ENCODE measurements around the gene PMF1.

The PMF1 gene

GRCh38 chr1:156259805-156260204 is 47.0 kb downstream of the PMF1 start:
- Histone ChIP-seq H3K4me1 (ENCODE audit: insufficient read depth, poor library complexity, severe bottlenecking) (peaks cover 25% of the 10 kb centered on the region), H3K27ac (ENCODE audit: poor library complexity, severe bottlenecking) (no peak overlapping the region), H3K4me3 (ENCODE audit: severe bottlenecking) (no peak overlapping the region), H3K27me3 (ENCODE audit: insufficient read depth, poor library complexity, severe bottlenecking) (no peaks in the 10 kb centered on the region), H3K9me3 (ENCODE audit: severe bottlenecking) (no peaks in the 10 kb centered on the region), H3K36me3 (ENCODE audit: low read depth) (peaks cover 96% of the 10 kb centered on the region)
- no peak for DNase-seq (ENCODE audit: low spot score)
- ATAC-seq (ENCODE audit: low read depth): no peak
- no peak for TF ChIP-seq CTCF (IDR thresholded peaks at IDR 0.05; ENCODE audit: poor library complexity, severe bottlenecking)

GRCh38 chr1:156260896-156261295 is 48.1 kb downstream of the PMF1 start:
- DNase-seq (ENCODE audit: low spot score) (no peak), ATAC-seq (ENCODE audit: low read depth) (no peak)
- peaks cover 93% of the 10 kb centered on the region for H3K36me3 ChIP-seq (ENCODE audit: low read depth)
- peaks cover 25% of the 10 kb centered on the region for H3K4me1 ChIP-seq (ENCODE audit: insufficient read depth, poor library complexity, severe bottlenecking)
- H3K9me3 ChIP-seq (ENCODE audit: severe bottlenecking): no peaks in the 10 kb centered on the region
- no peak overlapping the region for H3K27ac ChIP-seq (ENCODE audit: poor library complexity, severe bottlenecking)
- no peak overlapping the region for H3K4me3 ChIP-seq (ENCODE audit: severe bottlenecking)
- no peaks in the 10 kb centered on the region for H3K27me3 ChIP-seq (ENCODE audit: insufficient read depth, poor library complexity, severe bottlenecking)
- no peak for TF ChIP-seq CTCF (IDR thresholded peaks at IDR 0.05; ENCODE audit: poor library complexity, severe bottlenecking)

GRCh38 chr1:156262461-156263287 is 49.9 kb downstream of the PMF1 start:
- H3K27ac ChIP-seq (ENCODE audit: poor library complexity, severe bottlenecking): peak overlapping the region; percentile 61
- TF ChIP-seq CTCF (IDR thresholded peaks at IDR 0.05; ENCODE audit: poor library complexity, severe bottlenecking): no peak
- no peaks in the 10 kb centered on the region for H3K9me3 ChIP-seq (ENCODE audit: severe bottlenecking)
- no peaks in the 10 kb centered on the region for H3K27me3 ChIP-seq (ENCODE audit: insufficient read depth, poor library complexity, severe bottlenecking)
- no peak for DNase-seq (ENCODE audit: low spot score)
- peaks cover 95% of the 10 kb centered on the region for H3K36me3 ChIP-seq (ENCODE audit: low read depth)
- H3K4me1 ChIP-seq (ENCODE audit: insufficient read depth, poor library complexity, severe bottlenecking): peaks cover 25% of the 10 kb centered on the region
- no peak overlapping the region for H3K4me3 ChIP-seq (ENCODE audit: severe bottlenecking)
- peak; percentile 78 for ATAC-seq (ENCODE audit: low read depth)

GRCh38 chr1:156263288-156263655 is 50.5 kb downstream of the PMF1 start:
- Histone ChIP-seq H3K27ac (ENCODE audit: poor library complexity, severe bottlenecking) (peak overlapping the region; percentile 61), H3K27me3 (ENCODE audit: insufficient read depth, poor library complexity, severe bottlenecking) (no peaks in the 10 kb centered on the region), H3K4me3 (ENCODE audit: severe bottlenecking) (no peak overlapping the region), H3K36me3 (ENCODE audit: low read depth) (peaks cover 95% of the 10 kb centered on the region), H3K4me1 (ENCODE audit: insufficient read depth, poor library complexity, severe bottlenecking) (peaks cover 25% of the 10 kb centered on the region), H3K9me3 (ENCODE audit: severe bottlenecking) (no peaks in the 10 kb centered on the region)
- ATAC-seq (ENCODE audit: low read depth): no peak
- DNase-seq (ENCODE audit: low spot score): no peak
- no peak for TF ChIP-seq CTCF (IDR thresholded peaks at IDR 0.05; ENCODE audit: poor library complexity, severe bottlenecking)

- Histone ChIP-seq H3K27me3 (ENCODE audit: insufficient read depth, poor library complexity, severe bottlenecking) (no peaks in the 10 kb centered on the region), H3K4me3 (ENCODE audit: severe bottlenecking) (no peak overlapping the region), H3K9me3 (ENCODE audit: severe bottlenecking) (no peaks in the 10 kb centered on the region), H3K4me1 (ENCODE audit: insufficient read depth, poor library complexity, severe bottlenecking) (peaks cover 19% of the 10 kb centered on the region), H3K27ac (ENCODE audit: poor library complexity, severe bottlenecking) (no peak overlapping the region), H3K36me3 (ENCODE audit: low read depth) (peaks cover 91% of the 10 kb centered on the region)
- no peak for TF ChIP-seq CTCF (IDR thresholded peaks at IDR 0.05; ENCODE audit: poor library complexity, severe bottlenecking)
- ATAC-seq (ENCODE audit: low read depth) (no peak), DNase-seq (ENCODE audit: low spot score) (no peak)
Measured at GRCh38 chr1:156266051-156266450, 53.2 kb downstream of the PMF1 start.

Measured in RWPE2 (cell line).